Activated T-helper 1 cell treated with anti-CD3 and anti-CD28 coated beads, Interleukin-12 subunit alpha, Interleukin-12 subunit beta, Interleukin-2, Interleukin-4 antibody, amounts not matched to agents 30 ng/mL and 10 ng/mL and 1 ng/mL, durations not matched to agents 14 hours and 24 hours and 36 hours (primary cell): ENCODE results near the gene ANKRD22. TPM values are rescaled to one million over a fixed set of nuclear protein-coding genes. Genes with fewer than 3 reads are reported as not detected.

ENCODE experiments used
- DNase-seq: peaks from one replicate; pipeline ENCODE4 v3.0.0; 2021; ENCODE audit warnings: low spot score
- H3K27ac Mint-ChIP-seq: one replicate; pipeline ENCODE4 v1.8.0; 2021; ENCODE audit warnings: mild to moderate bottlenecking, mixed read lengths
- H3K27me3 Mint-ChIP-seq: one replicate; pipeline ENCODE4 v1.8.0; 2022; ENCODE audit warnings: mild to moderate bottlenecking, moderate library complexity, mixed read lengths; ENCODE audit not compliant: insufficient read depth
- H3K36me3 Mint-ChIP-seq: one replicate; pipeline ENCODE4 v1.8.0; 2021; ENCODE audit warnings: low read depth, mixed read lengths
- H3K4me1 Mint-ChIP-seq: one replicate; pipeline ENCODE4 v1.8.0; 2021; ENCODE audit warnings: low read depth, mixed read lengths
- H3K4me3 Mint-ChIP-seq: one replicate; pipeline ENCODE4 v1.8.0; 2021; ENCODE audit warnings: mild to moderate bottlenecking, moderate library complexity, mixed read lengths
- H3K9me3 Mint-ChIP-seq: one replicate; pipeline ENCODE4 v1.8.0; 2021; ENCODE audit warnings: mixed read lengths
- intact Hi-C: fragments of 100-400 bp; cut with micrococcal nuclease; formaldehyde crosslinking; loops from one replicate; pipeline ENCODE4 v1.15.1; 2024
- total RNA-seq: library from RNA; stranded (reverse); gene quantifications from 2 replicates; pipeline ENCODE4 v1.2.3, GENCODE V29; 2022

Gene ANKRD22
- total RNA-seq, 1 donor from 2014 or later, result 0.16 TPM

DNA sequence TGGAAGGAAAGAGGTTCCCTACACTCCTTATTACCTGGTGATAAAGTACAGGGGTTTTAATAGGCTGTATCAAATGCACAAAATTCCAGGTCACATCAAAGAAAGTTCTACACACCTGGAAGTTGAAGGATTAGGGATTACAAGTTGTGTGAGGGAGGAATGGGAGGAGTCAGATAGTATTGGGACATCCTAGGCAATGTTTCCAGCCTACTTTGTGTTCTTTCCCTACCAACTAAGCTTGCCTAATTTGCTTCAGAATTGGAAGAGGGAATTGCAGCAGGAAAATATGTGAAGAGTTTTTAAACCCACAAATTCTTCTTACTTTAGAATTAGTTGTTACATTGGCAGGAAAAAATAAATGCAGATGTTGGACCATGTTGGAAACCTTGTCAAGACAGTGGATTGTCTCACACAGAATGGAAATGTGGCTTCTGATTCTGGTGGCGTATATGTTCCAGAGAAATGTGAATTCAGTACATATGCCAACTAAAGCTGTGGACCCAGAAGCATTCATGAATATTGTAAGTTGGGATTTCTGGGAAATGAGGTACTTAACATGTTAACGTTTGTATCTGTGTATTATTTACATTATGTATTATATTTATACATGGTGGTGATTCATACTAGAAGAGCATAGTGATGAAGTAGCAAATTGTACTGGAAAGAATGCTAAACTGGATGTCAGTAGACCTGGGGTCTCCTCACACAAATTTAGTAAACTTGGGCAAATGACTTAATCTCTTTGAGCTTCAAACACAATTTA lies 48.9 kb downstream of the ANKRD22 start, which contains the start of gene LIPM:
Gene LIPM (plus strand): TSS at position 208 of the 763 bp plus-strand sequence. CDS start 167 bp downstream, at position 375.
- H3K27me3 Mint-ChIP-seq, result peaks cover 34% of the 10 kb centered on the region
- peaks cover 14% of the 10 kb centered on the region for H3K4me1 Mint-ChIP-seq
- intact Hi-C loops, result no loop called here
- H3K9me3 Mint-ChIP-seq, result no peaks in the 10 kb centered on the region
- no peak within 1 kb of the TSS for H3K27ac Mint-ChIP-seq
- DNase-seq, result no peak
- H3K36me3 Mint-ChIP-seq, result no peaks in the 10 kb centered on the region
- H3K4me3 Mint-ChIP-seq, result no peak within 1 kb of the TSS

DNA sequence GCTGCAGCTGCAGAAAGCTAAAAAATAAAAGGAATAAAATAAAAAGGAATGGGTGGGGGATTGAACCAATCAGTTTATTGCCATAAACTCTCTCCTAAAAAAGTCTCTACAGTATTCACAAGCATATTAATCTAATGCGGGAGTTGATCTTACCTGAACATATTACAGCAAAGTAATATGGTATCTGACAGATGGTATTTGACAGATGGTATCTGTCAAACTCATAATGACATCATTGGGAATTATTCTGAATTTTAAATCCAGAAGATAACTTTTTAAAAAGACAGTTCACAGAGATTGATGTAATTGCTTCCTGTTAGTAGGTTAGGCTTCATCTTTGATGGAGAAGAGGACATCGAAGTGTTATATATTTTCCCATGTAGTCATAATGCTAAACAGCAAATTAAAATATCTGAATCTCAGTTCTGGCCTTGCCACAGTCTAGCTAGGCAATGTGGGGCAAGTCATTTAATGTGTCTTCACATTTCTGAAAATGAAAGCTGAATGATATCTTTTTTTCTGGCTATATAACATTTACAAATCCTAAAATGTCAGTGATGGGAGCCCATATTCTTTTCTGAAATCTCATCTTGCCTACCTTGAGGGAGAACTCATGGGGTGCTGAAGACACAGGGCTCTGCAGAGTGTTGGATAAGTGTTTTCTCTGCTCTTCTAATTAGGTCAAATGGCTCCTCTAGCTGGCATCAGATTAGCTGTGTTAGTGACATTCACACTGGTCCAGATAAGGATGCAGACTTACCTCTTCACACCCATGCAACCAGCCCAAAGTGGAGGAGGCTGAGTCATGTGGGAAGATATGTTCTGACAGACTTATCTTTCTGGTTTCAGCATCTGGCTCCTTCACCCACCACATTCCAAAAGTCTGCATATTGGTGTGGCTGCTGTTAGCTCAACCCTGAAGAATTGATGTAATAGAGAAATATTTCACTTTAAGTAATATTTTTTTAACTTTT lies 51.2 kb downstream of the ANKRD22 start:
- peaks cover 45% of the 10 kb centered on the region for H3K27me3 Mint-ChIP-seq
- peaks cover 14% of the 10 kb centered on the region for H3K4me1 Mint-ChIP-seq
- DNase-seq, result no peak
- intact Hi-C loops, result no loop called here
- H3K9me3 Mint-ChIP-seq, result no peaks in the 10 kb centered on the region
- peak overlapping the region; percentile 3 for H3K4me3 Mint-ChIP-seq
- H3K27ac Mint-ChIP-seq, result no peak overlapping the region
- H3K36me3 Mint-ChIP-seq, result no peaks in the 10 kb centered on the region

DNA sequence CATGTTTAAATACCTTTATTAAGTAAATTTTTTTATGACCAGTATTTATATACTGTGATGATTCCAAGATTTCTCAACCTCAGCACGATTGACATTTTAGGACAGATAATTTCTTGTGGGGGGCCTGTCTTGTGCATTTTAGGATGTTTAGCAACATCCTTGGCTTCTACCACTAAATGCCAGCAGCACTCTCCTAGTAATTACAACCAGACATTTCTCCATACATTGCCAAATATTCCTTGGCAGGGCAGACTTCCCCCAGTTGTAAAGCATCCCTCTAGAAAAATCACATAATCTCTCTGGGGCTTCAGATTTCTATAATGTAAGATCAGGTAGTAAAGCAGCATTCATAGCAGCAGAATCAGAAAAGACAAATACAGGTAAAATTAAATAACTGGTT lies 56.9 kb downstream of the ANKRD22 start:
- Mint-ChIP-seq H3K9me3 (no peaks in the 10 kb centered on the region), H3K4me1 (peaks cover 25% of the 10 kb centered on the region), H3K27me3 (peaks cover 26% of the 10 kb centered on the region), H3K36me3 (peaks cover 3% of the 10 kb centered on the region), H3K27ac (no peak overlapping the region), H3K4me3 (no peak overlapping the region)
- intact Hi-C loops, result loop anchor here (1.0 to 10.0 kb wide), 6 partner anchors 31 to 520 kb away; partner anchors contain the start of gene LIPK
- DNase-seq, result no peak

DNA sequence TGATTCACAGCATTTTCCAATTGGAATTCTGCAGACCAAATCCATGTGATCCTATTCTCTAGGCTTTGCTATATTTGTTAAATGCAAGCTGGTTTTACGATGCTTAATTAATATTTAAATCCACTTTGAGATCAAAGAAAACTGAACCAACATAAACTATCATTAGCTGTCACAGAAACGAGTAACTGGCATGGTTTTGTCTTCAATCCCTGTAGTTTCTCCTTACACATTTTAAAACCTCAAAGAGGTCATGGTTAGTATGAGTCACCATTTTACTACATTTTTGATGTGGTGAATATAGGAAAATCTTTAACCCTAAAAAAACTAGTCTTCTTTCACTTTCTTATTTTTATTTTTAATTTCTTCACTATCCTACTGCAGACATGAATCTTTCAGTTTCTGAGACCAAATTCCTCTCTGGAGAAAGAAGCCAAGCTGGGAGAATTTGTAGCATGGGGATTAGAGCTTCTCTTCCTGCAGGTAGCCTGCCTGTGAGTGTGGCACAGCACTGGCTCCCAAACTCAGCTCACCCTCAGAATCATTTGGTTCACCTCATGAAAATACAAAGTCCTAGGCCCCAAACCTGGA lies 57.8 kb downstream of the ANKRD22 start:
- intact Hi-C loops, result loop anchor here (1.0 to 10.0 kb wide), 7 partner anchors 31 to 519 kb away; partner anchors contain the start of gene LIPK
- peaks cover 24% of the 10 kb centered on the region for H3K27me3 Mint-ChIP-seq
- H3K4me3 Mint-ChIP-seq, result peak overlapping the region; percentile 15
- H3K4me1 Mint-ChIP-seq, result peaks cover 25% of the 10 kb centered on the region
- H3K9me3 Mint-ChIP-seq, result no peaks in the 10 kb centered on the region
- H3K36me3 Mint-ChIP-seq, result peaks cover 3% of the 10 kb centered on the region
- DNase-seq, result no peak
- peak overlapping the region; percentile 36 for H3K27ac Mint-ChIP-seq

DNA sequence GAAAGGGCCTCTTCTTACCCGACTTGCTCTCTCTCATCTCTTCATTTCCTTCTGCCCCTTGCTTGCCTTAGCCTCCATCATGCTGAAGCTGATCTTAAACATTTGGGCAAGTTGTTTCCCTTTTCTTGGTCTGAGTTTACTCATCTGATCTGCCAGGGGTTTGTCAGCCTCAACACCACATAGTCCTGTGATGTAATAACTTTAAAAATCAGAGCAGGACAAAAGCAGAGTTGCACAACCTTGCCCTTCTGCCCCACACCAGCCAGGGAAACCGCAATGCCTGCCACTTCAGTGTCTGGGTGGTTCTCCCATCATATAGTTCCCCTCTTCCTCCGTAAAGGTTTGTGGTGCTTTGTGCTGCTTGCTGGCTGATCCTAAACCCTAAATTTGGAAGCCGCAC lies 59.0 kb downstream of the ANKRD22 start:
- no peak for DNase-seq
- peaks cover 25% of the 10 kb centered on the region for H3K4me1 Mint-ChIP-seq
- H3K27me3 Mint-ChIP-seq, result peaks cover 22% of the 10 kb centered on the region
- H3K27ac Mint-ChIP-seq, result peak overlapping the region; percentile 34
- intact Hi-C loops, result loop anchor here (1.0 to 10.0 kb wide), 5 partner anchors 35 to 518 kb away; partner anchors contain the start of gene LIPK
- H3K9me3 Mint-ChIP-seq, result no peaks in the 10 kb centered on the region
- no peak overlapping the region for H3K4me3 Mint-ChIP-seq
- peaks cover 3% of the 10 kb centered on the region for H3K36me3 Mint-ChIP-seq

DNA sequence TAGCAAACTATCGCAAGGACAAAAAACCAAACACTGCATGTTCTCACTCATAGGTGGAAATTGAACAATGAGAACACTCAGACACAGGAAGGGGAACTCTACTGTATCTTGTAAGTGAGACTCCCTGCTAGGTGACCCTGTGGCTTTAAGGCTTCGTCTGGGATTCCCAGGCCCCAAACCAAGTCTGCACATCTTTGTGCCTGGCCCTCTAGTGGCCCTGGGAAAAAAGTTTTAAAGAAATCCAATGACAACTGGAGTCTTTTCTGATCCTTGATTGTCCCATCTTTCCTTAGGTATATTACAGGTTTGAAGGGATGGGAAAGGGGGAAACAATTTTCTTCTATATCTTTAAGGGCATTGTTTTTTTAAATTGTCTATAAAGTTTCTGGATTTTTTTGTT lies 59.7 kb downstream of the ANKRD22 start:
- no peak for DNase-seq
- Mint-ChIP-seq H3K36me3 (peaks cover 3% of the 10 kb centered on the region), H3K4me1 (peaks cover 25% of the 10 kb centered on the region), H3K4me3 (no peak overlapping the region), H3K9me3 (no peaks in the 10 kb centered on the region), H3K27ac (no peak overlapping the region), H3K27me3 (peaks cover 16% of the 10 kb centered on the region)
- intact Hi-C loops, result loop anchor here (5.0 to 10.0 kb wide), 4 partner anchors 35 to 517 kb away; partner anchors contain the start of gene LIPK

DNA sequence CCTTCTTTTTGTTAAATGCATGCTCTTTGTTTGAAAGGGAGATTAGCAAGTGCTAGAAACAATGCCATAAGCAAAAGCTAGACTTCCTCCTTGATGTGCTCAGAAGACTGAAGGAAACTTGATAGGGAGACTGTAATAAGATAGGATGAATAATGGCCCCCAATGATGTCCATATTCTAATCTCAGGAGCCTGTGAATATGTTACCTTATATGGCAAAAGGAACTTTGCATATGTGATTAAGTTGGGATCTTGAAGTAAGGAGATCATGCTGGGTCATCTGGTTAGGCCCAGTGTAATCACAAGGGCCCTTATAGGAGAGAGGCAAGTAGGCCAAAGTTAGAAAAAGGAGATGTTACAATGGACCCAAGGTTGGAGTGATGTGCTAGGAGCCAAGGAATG lies 62.7 kb downstream of the ANKRD22 start:
- H3K9me3 Mint-ChIP-seq, result no peaks in the 10 kb centered on the region
- peaks cover 21% of the 10 kb centered on the region for H3K27me3 Mint-ChIP-seq
- H3K4me3 Mint-ChIP-seq, result no peak overlapping the region
- peaks cover 3% of the 10 kb centered on the region for H3K36me3 Mint-ChIP-seq
- no peak for DNase-seq
- no peak overlapping the region for H3K27ac Mint-ChIP-seq
- H3K4me1 Mint-ChIP-seq, result peaks cover 19% of the 10 kb centered on the region
- intact Hi-C loops, result no loop called here

DNA sequence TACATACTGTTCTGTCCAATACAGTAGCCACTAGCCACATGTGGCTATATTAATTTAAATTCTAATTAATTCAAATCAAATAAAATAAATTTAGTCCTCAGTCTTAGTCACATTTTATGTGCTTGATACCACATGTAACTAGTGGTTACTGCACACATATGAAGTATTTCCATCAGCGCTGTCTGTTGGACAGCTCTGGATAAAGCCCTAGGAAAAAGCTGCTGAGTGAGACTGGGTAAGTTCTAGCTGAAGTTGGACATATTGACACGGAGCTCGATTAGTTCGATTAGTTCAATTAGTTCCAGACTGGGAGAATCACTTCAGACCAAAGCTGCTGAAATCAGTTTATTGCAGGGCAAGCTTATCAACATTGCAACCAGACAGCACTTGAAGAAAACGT lies 64.2 kb downstream of the ANKRD22 start:
- Mint-ChIP-seq H3K4me1 (peaks cover 4% of the 10 kb centered on the region), H3K27me3 (peaks cover 26% of the 10 kb centered on the region), H3K9me3 (no peaks in the 10 kb centered on the region), H3K4me3 (no peak overlapping the region), H3K27ac (no peak overlapping the region), H3K36me3 (no peaks in the 10 kb centered on the region)
- DNase-seq, result no peak
- intact Hi-C loops, result no loop called here

DNA sequence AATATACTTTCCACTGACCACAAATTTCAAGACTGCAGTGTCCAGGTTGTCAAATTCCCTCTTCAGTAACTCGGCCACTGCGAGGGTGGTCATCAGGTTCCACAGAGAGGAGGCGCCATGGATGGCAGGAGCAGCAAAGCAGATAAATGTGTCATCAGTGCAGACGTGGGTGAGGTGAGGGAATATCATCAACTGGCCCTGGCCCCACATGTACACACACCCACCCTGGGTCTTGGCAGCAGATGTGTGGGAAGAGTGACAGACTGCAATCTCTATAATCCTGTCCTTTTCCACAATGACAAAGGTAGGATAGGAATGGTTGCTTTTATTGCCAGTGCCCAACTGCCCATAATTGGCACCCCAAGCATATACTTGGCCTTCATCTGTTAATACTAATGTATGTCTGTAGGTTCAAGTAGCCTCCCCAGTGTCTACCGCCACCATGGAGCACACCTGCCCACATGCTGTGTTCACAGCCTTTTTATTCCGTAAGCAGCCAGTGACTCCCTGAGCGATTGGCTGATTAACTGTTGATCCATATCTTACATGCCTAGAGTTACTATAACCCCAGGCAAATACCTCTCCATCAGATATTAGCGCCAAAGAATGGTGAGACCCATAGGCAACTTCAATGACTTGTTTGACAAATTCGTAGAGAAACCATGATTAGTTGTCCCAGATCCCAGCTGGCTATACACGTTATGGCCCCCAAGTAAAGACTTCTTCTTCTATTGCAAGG lies 65.4 kb downstream of the ANKRD22 start:
- H3K4me1 Mint-ChIP-seq, result no peaks in the 10 kb centered on the region
- peaks cover 31% of the 10 kb centered on the region for H3K27me3 Mint-ChIP-seq
- H3K4me3 Mint-ChIP-seq, result no peak overlapping the region
- H3K27ac Mint-ChIP-seq, result no peak overlapping the region
- H3K36me3 Mint-ChIP-seq, result no peaks in the 10 kb centered on the region
- no peak for DNase-seq
- intact Hi-C loops, result no loop called here
- no peaks in the 10 kb centered on the region for H3K9me3 Mint-ChIP-seq

DNA sequence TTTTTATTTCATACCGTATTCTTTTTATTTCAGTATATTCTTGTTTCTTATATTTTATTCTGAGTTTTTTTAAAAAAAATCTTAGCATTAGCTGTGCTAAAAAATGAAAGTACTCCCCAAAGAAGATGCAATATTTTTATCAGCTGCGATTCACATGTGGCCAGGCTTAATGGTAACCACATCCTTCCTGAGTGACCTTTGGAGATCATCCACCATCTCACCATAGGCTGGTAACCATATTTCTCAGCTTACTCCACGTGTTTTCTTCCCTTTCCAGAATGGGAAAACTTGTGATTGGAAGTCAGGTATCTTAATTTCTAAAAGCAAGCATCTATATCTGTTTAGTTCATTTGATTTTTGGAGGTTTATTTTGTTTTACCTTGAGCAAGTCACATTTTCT lies 67.9 kb downstream of the ANKRD22 start:
- Mint-ChIP-seq H3K36me3 (no peaks in the 10 kb centered on the region), H3K4me3 (no peak overlapping the region), H3K4me1 (no peaks in the 10 kb centered on the region), H3K9me3 (no peaks in the 10 kb centered on the region), H3K27me3 (peaks cover 34% of the 10 kb centered on the region), H3K27ac (no peak overlapping the region)
- no peak for DNase-seq
- intact Hi-C loops, result no loop called here

DNA sequence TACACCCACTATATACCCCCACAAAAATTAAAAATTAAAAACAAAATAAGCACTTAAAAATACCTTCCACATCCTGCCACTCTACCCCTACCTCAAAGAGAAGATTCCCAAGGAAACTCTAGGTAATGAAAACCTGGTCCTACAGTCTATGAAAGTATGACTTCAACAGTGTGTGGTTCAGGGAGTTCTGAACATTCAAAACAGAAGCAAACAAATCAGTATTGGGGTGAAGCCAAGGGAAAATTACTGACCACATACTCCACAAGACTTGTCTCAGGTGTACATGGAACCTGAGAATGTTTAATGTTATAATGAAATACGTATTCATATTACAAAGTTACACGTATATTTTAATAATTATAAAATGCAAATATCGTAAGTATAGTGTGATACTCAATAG lies 69.4 kb downstream of the ANKRD22 start:
- no peak overlapping the region for H3K4me3 Mint-ChIP-seq
- H3K36me3 Mint-ChIP-seq, result no peaks in the 10 kb centered on the region
- H3K27me3 Mint-ChIP-seq, result peaks cover 35% of the 10 kb centered on the region
- DNase-seq, result no peak
- no peaks in the 10 kb centered on the region for H3K9me3 Mint-ChIP-seq
- H3K27ac Mint-ChIP-seq, result no peak overlapping the region
- intact Hi-C loops, result no loop called here
- no peaks in the 10 kb centered on the region for H3K4me1 Mint-ChIP-seq

DNA sequence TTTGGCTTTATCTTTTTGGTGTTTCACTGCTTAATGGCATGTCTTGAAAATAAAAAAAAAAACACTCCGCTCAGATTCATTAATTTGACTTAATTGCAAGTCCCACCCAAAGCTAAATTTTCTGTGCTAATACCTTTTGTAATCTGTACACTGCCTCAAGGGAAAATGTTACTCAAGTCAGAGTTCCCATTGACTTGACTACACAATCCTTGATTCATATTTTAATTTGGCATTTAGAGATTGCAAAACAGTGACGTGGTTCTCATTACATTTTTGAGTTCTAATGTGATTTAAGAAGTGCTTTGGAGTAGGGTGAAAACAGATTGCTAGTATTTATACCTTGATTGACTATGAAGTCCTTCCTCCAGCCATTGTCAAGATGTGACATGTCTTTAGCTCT lies 70.4 kb downstream of the ANKRD22 start:
- no peak overlapping the region for H3K4me3 Mint-ChIP-seq
- no peaks in the 10 kb centered on the region for H3K9me3 Mint-ChIP-seq

More for the DNA sequence above, 70.4 kb downstream of the ANKRD22 start:
- DNase-seq, result no peak
- intact Hi-C loops, result no loop called here
- H3K36me3 Mint-ChIP-seq, result no peaks in the 10 kb centered on the region
- no peaks in the 10 kb centered on the region for H3K4me1 Mint-ChIP-seq
- H3K27me3 Mint-ChIP-seq, result peaks cover 34% of the 10 kb centered on the region
- H3K27ac Mint-ChIP-seq, result no peak overlapping the region
